SK-N-SH (cell line): ENCODE data around the gene OLFML3.

Source experiments
- EP300 ChIP-seq, 2 experiments: IDR thresholded peaks; 2 replicates each; pipeline versions ENCODE4 v1.4.0 to v1.6.1; 2012; ENCODE audit warnings: borderline replicate concordance in 1 of 2, low read depth in 1 of 2, low read length in 1 of 2
- FOSL2 ChIP-seq: IDR thresholded peaks from 2 replicates; pipeline ENCODE4 v1.4.0; 2012; ENCODE audit warnings: low read depth, mild to moderate bottlenecking, moderate library complexity, borderline replicate concordance
- FOXJ3 ChIP-seq: sonication (generic); formaldehyde crosslinking; IDR thresholded peaks from 2 replicates; pipeline ENCODE4 v1.5.1; 2020; ENCODE audit warnings: mild to moderate bottlenecking, missing genetic modification reagents
- GATA2 ChIP-seq: sonication (generic); formaldehyde crosslinking; IDR thresholded peaks from 2 replicates; pipeline ENCODE4 v1.5.0; 2020; ENCODE audit warnings: mild to moderate bottlenecking, missing genetic modification reagents
- JUND ChIP-seq: IDR thresholded peaks from 2 replicates; pipeline ENCODE4 v1.4.0; 2012
- MEF2A ChIP-seq: IDR thresholded peaks from 2 replicates; pipeline ENCODE4 v1.4.0; 2012; ENCODE audit warnings: low read depth, borderline replicate concordance
- MXI1 ChIP-seq: IDR thresholded peaks from 2 replicates; pipeline ENCODE4 v1.6.1; 2012; ENCODE audit warnings: mild to moderate bottlenecking, low read depth, low read length, improper control_type of control experiment
- POLR2AphosphoS5 ChIP-seq: IDR thresholded peaks from 2 replicates; pipeline ENCODE4 v1.6.1; 2012; ENCODE audit warnings: low read depth, low read length
- RAD21 ChIP-seq: IDR thresholded peaks from 2 replicates; pipeline ENCODE4 v1.6.1; 2012; ENCODE audit warnings: mild to moderate bottlenecking, low read length
- RXRA ChIP-seq: IDR thresholded peaks from 2 replicates; pipeline ENCODE4 v1.4.0; 2012; ENCODE audit warnings: low read depth, mild to moderate bottlenecking, borderline replicate concordance
- TAF1 ChIP-seq: IDR thresholded peaks from 2 replicates; pipeline ENCODE4 v1.6.1; 2012; ENCODE audit warnings: low read depth, mild to moderate bottlenecking, low read length, moderate library complexity, borderline replicate concordance
- TF ChIP-seq, protein P1 (sequence below): fragments of 200-600 bp; sonication (generic); IDR thresholded peaks from 2 replicates; pipeline ENCODE4 v1.6.1; 2017; ENCODE audit warnings: antibody characterized with exemption, mild to moderate bottlenecking, moderate library complexity
- TF ChIP-seq, protein P2 (sequence below): IDR thresholded peaks from 2 replicates; pipeline ENCODE4 v1.4.0; 2012; ENCODE audit warnings: low read depth, borderline replicate concordance
- TF ChIP-seq, protein P3 (sequence below): IDR thresholded peaks from 2 replicates; pipeline ENCODE4 v1.6.1; 2012; ENCODE audit warnings: mild to moderate bottlenecking, low read depth, low read length, moderate library complexity

DNA sequence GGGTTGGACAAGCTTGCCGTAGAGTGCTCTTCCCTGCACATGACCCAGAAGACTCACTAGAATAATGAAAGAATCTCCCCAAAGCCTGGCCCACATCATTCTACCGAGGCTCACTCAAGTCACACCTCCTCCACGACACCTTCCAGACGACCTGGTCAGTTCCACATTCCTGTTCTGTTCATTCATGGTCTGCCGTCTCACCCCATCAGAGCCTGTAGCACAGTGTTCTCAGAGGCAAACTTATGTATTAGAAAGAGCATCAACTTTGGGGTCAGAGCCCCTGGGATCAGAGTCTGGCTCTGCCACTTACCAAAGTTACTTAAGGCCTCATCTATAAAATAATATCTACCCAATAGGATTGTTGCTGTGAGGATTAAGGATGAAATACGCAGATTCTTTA, 7.5 kb downstream of the OLFML3 start:
- no peak for TF ChIP-seq RAD21
- TF ChIP-seq JUND, result no peak
- TF ChIP-seq GATA2, result no peak
- TF ChIP-seq POLR2AphosphoS5, result no peak
- TF ChIP-seq MXI1, result no peak
- no peak for TF ChIP-seq MEF2A
- TF ChIP-seq, protein P1, sequence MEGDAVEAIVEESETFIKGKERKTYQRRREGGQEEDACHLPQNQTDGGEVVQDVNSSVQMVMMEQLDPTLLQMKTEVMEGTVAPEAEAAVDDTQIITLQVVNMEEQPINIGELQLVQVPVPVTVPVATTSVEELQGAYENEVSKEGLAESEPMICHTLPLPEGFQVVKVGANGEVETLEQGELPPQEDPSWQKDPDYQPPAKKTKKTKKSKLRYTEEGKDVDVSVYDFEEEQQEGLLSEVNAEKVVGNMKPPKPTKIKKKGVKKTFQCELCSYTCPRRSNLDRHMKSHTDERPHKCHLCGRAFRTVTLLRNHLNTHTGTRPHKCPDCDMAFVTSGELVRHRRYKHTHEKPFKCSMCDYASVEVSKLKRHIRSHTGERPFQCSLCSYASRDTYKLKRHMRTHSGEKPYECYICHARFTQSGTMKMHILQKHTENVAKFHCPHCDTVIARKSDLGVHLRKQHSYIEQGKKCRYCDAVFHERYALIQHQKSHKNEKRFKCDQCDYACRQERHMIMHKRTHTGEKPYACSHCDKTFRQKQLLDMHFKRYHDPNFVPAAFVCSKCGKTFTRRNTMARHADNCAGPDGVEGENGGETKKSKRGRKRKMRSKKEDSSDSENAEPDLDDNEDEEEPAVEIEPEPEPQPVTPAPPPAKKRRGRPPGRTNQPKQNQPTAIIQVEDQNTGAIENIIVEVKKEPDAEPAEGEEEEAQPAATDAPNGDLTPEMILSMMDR, result no peak
- TF ChIP-seq FOXJ3 (CRISPR knock-in tag), result no peak
- TF ChIP-seq, protein P2, sequence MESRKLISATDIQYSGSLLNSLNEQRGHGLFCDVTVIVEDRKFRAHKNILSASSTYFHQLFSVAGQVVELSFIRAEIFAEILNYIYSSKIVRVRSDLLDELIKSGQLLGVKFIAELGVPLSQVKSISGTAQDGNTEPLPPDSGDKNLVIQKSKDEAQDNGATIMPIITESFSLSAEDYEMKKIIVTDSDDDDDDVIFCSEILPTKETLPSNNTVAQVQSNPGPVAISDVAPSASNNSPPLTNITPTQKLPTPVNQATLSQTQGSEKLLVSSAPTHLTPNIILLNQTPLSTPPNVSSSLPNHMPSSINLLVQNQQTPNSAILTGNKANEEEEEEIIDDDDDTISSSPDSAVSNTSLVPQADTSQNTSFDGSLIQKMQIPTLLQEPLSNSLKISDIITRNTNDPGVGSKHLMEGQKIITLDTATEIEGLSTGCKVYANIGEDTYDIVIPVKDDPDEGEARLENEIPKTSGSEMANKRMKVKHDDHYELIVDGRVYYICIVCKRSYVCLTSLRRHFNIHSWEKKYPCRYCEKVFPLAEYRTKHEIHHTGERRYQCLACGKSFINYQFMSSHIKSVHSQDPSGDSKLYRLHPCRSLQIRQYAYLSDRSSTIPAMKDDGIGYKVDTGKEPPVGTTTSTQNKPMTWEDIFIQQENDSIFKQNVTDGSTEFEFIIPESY, result no peak
- no peak for TF ChIP-seq EP300 (IDR thresholded peaks at IDR 0.05; ENCODE audit: borderline replicate concordance in 1 of 2, low read depth in 1 of 2, low read length in 1 of 2)
- no peak for TF ChIP-seq FOSL2
- no peak for TF ChIP-seq TAF1
- TF ChIP-seq RXRA, result no peak
- TF ChIP-seq, protein P3, sequence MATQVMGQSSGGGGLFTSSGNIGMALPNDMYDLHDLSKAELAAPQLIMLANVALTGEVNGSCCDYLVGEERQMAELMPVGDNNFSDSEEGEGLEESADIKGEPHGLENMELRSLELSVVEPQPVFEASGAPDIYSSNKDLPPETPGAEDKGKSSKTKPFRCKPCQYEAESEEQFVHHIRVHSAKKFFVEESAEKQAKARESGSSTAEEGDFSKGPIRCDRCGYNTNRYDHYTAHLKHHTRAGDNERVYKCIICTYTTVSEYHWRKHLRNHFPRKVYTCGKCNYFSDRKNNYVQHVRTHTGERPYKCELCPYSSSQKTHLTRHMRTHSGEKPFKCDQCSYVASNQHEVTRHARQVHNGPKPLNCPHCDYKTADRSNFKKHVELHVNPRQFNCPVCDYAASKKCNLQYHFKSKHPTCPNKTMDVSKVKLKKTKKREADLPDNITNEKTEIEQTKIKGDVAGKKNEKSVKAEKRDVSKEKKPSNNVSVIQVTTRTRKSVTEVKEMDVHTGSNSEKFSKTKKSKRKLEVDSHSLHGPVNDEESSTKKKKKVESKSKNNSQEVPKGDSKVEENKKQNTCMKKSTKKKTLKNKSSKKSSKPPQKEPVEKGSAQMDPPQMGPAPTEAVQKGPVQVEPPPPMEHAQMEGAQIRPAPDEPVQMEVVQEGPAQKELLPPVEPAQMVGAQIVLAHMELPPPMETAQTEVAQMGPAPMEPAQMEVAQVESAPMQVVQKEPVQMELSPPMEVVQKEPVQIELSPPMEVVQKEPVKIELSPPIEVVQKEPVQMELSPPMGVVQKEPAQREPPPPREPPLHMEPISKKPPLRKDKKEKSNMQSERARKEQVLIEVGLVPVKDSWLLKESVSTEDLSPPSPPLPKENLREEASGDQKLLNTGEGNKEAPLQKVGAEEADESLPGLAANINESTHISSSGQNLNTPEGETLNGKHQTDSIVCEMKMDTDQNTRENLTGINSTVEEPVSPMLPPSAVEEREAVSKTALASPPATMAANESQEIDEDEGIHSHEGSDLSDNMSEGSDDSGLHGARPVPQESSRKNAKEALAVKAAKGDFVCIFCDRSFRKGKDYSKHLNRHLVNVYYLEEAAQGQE, result no peak
